DMS 273 treated with DMSO at 0.1 percent for 48 hours (cell line): ENCODE results near the gene PHETA2.
"Not testable (repeated sequence)": the region's sequence is repeated elsewhere in the genome, so short reads cannot be mapped to it uniquely, and the experiment has no call there.

Experiments used
- DNase-seq: peaks from one replicate; lab custom pipeline; 2025; lab: John Stamatoyannopoulos, UW

The PHETA2 gene

GRCh38 chr22:42069801-42070516 is 4.1 kb upstream of the PHETA2 start:
- no peak for DNase-seq

- DNase-seq, result peak; percentile 85
Measured at GRCh38 chr22:42070517-42071422, 3.3 kb upstream of the PHETA2 start, which contains the start of gene NAGA. Gene NAGA, minus strand, starts transcription at chr22:42070812. Its CDS starts 515 bp downstream, at chr22:42070297.

- not testable (repeated sequence) for DNase-seq
Measured at GRCh38 chr22:42071508-42071907, 2.5 kb upstream of the PHETA2 start.

- no peak for DNase-seq
Measured at GRCh38 chr22:42072606-42073330, 1.3 kb upstream of the PHETA2 start.

GRCh38 chr22:42073621-42074041 is 417 bp upstream of the PHETA2 start:
- no peak for DNase-seq

- no peak for DNase-seq
Measured at GRCh38 chr22:42074846-42075676, 1.0 kb downstream of the PHETA2 start.

GRCh38 chr22:42076764-42077485 is 2.9 kb downstream of the PHETA2 start:
- no peak for DNase-seq

- no peak for DNase-seq
Measured at GRCh38 chr22:42077486-42078125, 3.6 kb downstream of the PHETA2 start.

GRCh38 chr22:42078469-42079318 is 4.6 kb downstream of the PHETA2 start:
- no peak for DNase-seq

GRCh38 chr22:42079319-42080251 is 5.5 kb downstream of the PHETA2 start, which contains the start of gene SMDT1:
Gene SMDT1, plus strand, starts transcription at chr22:42079700. Its CDS starts 69 bp downstream, at chr22:42079769.
- peak; percentile 83 for DNase-seq

- DNase-seq, result no peak
Measured at GRCh38 chr22:42080287-42080686, 6.2 kb downstream of the PHETA2 start.

- no peak for DNase-seq
Measured at GRCh38 chr22:42083119-42083518, 9.1 kb downstream of the PHETA2 start.

GRCh38 chr22:42084874-42085273 is 10.8 kb downstream of the PHETA2 start:
- DNase-seq, result no peak

- DNase-seq, result no peak
Measured at GRCh38 chr22:42086051-42086450, 12.0 kb downstream of the PHETA2 start.

- DNase-seq, result peak; percentile 95
Measured at GRCh38 chr22:42090596-42091454, 16.8 kb downstream of the PHETA2 start, which contains the start of gene NDUFA6. Gene NDUFA6, minus strand, starts transcription at chr22:42090772. Its CDS starts 28 bp downstream, at chr22:42090744.

- no peak for DNase-seq
Measured at GRCh38 chr22:42091455-42091782, 17.4 kb downstream of the PHETA2 start.

GRCh38 chr22:42101199-42101598 is 27.2 kb downstream of the PHETA2 start:
- no peak for DNase-seq
